K562 (cell line): ENCODE measurements around the gene ZDHHC15. TPM values are rescaled to one million over a fixed set of nuclear protein-coding genes. Genes with fewer than 3 reads are reported as not detected.

Experiments used
- ATAC-seq: fragments of 200-7000 bp; cut with Tn5 transposase; 3 replicates; pipeline ENCODE4 v1.9.1; 2020; ENCODE audit warnings: moderate library complexity
- BruUV-seq: library from RNA; stranded (reverse); fragments of 400-500 nt; replicated peaks from 2 replicates; lab custom pipeline; 2021; lab: Mats Ljungman, UMichigan
- CTCF ChIA-PET: fragments of 300-600 bp; formaldehyde crosslinking; extraction: SDS; loops from one replicate; lab custom pipeline; 2021; ENCODE audit warnings: low intra/inter-chr PET ratio; lab: Yijun Ruan, JAX
- POLR2A ChIA-PET: fragments of 300-600, 350-650 bp; sonication (Branson Sonifier 250); formaldehyde crosslinking; extraction: SDS; loops from one replicate; lab custom pipeline; 2021; ENCODE audit warnings: antibody characterized with exemption, inconsistent platforms; lab: Yijun Ruan, JAX
- DNase-seq, 4 experiments: peaks; one replicate each; pipeline versions ENCODE4 v3.0.0 to v3.0.0-alpha.2; 2011 to 2018; ENCODE audit warnings: low spot score in 3 of 4, mixed read lengths in 3 of 4; ENCODE audit errors: extremely low read depth in 1 of 4
- FAIRE-seq: peaks from 2 replicates; lab custom pipeline; 2011; peaks lifted over from hg19 to GRCh38; lab: Jason Lieb, UNC
- H2AFZ ChIP-seq: 2 replicates; pipeline ENCODE4 v1.6.0; 2011; ENCODE audit warnings: low read depth, low read length, control low read depth, inconsistent platforms
- H3K27ac ChIP-seq: fragments of 200-600 bp; 3 replicates; pipeline ENCODE4 v1.8.0; 2011; ENCODE audit warnings: low read depth, mild to moderate bottlenecking, control low read depth, inconsistent platforms, low read length, moderate library complexity, mixed read lengths; ENCODE audit errors: extremely low read depth
- H3K27me3 ChIP-seq, 2 experiments: fragments of 300-600 bp in 1 of 2; 2 replicates in 1 of 2; 3 replicates in 1 of 2; pipeline versions ENCODE4 v1.6.0 to v1.8.0; 2011; ENCODE audit warnings: inconsistent platforms in 2 of 2, low read length in 2 of 2, mild to moderate bottlenecking in 1 of 2, mixed read lengths in 1 of 2, moderate library complexity in 1 of 2; ENCODE audit not compliant: control insufficient read depth in 2 of 2, insufficient read depth in 2 of 2
- H3K36me3 ChIP-seq: fragments of 300-600 bp; 3 replicates; pipeline ENCODE4 v1.8.0; 2011; ENCODE audit warnings: mild to moderate bottlenecking, low read length, inconsistent platforms; ENCODE audit not compliant: control insufficient read depth, insufficient read depth
- H3K4me1 ChIP-seq, 2 experiments: fragments of 200-600 bp in 1 of 2; replicated peaks in 1 of 2; 2 replicates in 1 of 2; 3 replicates in 1 of 2; pipeline versions ENCODE4 v1.5.1 to v1.8.0; 2011; ENCODE audit warnings: inconsistent platforms in 2 of 2, low read length in 2 of 2, mild to moderate bottlenecking in 1 of 2, mixed read lengths in 1 of 2, moderate library complexity in 1 of 2; ENCODE audit not compliant: control insufficient read depth in 2 of 2, insufficient read depth in 2 of 2
- H3K4me2 ChIP-seq: 2 replicates; pipeline ENCODE4 v1.6.1; 2011; ENCODE audit warnings: low read length, control low read depth, inconsistent platforms, mixed read lengths; ENCODE audit not compliant: insufficient read depth
- H3K4me3 ChIP-seq: fragments of 200-600 bp; sonication (generic), shearing (Covaris generic); 2 replicates; pipeline ENCODE4 v1.5.1; 2016; ENCODE audit warnings: control low read depth, inconsistent platforms
- H3K79me2 ChIP-seq: fragments of 200-600 bp; 3 replicates; pipeline ENCODE4 v1.8.0; 2011; ENCODE audit warnings: low read length, inconsistent platforms; ENCODE audit not compliant: control insufficient read depth, insufficient read depth
- H3K9ac ChIP-seq, 2 experiments: 2 replicates each; pipeline versions ENCODE4 v1.6.0 to v1.6.1; 2011; ENCODE audit warnings: low read depth in 2 of 2, low read length in 2 of 2, control low read depth in 1 of 2, inconsistent platforms in 1 of 2, mild to moderate bottlenecking in 1 of 2, mixed read lengths in 1 of 2; ENCODE audit not compliant: insufficient read depth in 1 of 2
- H3K9me1 ChIP-seq: one replicate; pipeline ENCODE4 v1.6.0; 2011; ENCODE audit warnings: inconsistent platforms, mild to moderate bottlenecking, low read length, moderate library complexity; ENCODE audit not compliant: control insufficient read depth, insufficient read depth
- H3K9me3 ChIP-seq: replicated peaks from 2 replicates; pipeline ENCODE4 v1.5.1; 2011; ENCODE audit warnings: low read depth, low read length, inconsistent platforms; ENCODE audit not compliant: control insufficient read depth, insufficient read depth
- H4K20me1 ChIP-seq: replicated peaks from 2 replicates; pipeline ENCODE4 v1.6.1; 2011; ENCODE audit warnings: low read length, inconsistent platforms, mixed read lengths; ENCODE audit not compliant: control insufficient read depth, insufficient read depth
- ERF ChIP-seq: fragments of 450-650 bp; formaldehyde crosslinking; IDR thresholded peaks from 2 replicates; pipeline ENCODE4 v1.4.0; 2020; ENCODE audit warnings: mild to moderate bottlenecking, mixed read lengths
- SUPT5H ChIP-seq: fragments of 450-650 bp; IDR thresholded peaks from 2 replicates; pipeline ENCODE4 v1.6.1; 2016
- ZFPM2 ChIP-seq: fragments of 250-450 bp; sonication (Bioruptor Pico); IDR thresholded peaks from 2 replicates; pipeline ENCODE4 v1.5.1; 2022; ENCODE audit warnings: mild to moderate bottlenecking
- ZNF124 ChIP-seq: sonication (generic); formaldehyde crosslinking; IDR thresholded peaks from 2 replicates; pipeline ENCODE4 v1.8.1; 2022; ENCODE audit warnings: missing genetic modification reagents
- ZNF766 ChIP-seq: fragments of 200-800 bp; sonication (Bioruptor generic); conservative IDR thresholded peaks from 2 replicates; pipeline ENCODE4 v1.6.1; 2016; ENCODE audit warnings: missing genetic modification characterization, missing compliant biosample characterization
- WGBS: fragments of 100-300 bp; shearing (Covaris generic); methylation state at CpG from one replicate; pipeline ENCODE4 v1.1.6; 2016; ENCODE audit warnings: low coverage, mixed read lengths; ENCODE audit not compliant: insufficient coverage; ENCODE audit errors: missing lambda C conversion rate; 5-methylcytosine and 5-hydroxymethylcytosine counted together
- in situ Hi-C: fragments of 300-500 bp; cut with MboI; formaldehyde crosslinking; loops from 4 replicates; pipeline ENCODE4 v1.15.0; 2018; ENCODE audit warnings: inconsistent platforms, mixed read lengths
- intact Hi-C: fragments of 100-400 bp; cut with micrococcal nuclease; formaldehyde crosslinking; loops from 2 replicates; pipeline ENCODE4 v1.14.2; 2022
- polyA plus RNA-seq, 8 experiments: library from polyadenylated mRNA; depleted of rRNA in 4 of 8; stranded (reverse) in 5 of 8; unstranded in 3 of 8; fragments of >200 nt; fragmentation: Nextera tagmentation in 2 of 8; fragmentation: Illumina TruSeq in 1 of 8; extraction: Ambion mirVana in 2 of 8; extraction: Trizol in 1 of 8; gene quantifications; 2 replicates each; pipeline versions ENCODE4 v1.2.1 to v1.2.3, GENCODE V29; 2011 to 2014; ENCODE audit warnings: inconsistent platforms in 1 of 8, missing spikeins in 1 of 8
- total RNA-seq, 7 experiments: library from RNA; depleted of rRNA in 6 of 7; stranded (reverse); fragments of >200 nt in 6 of 7; fragmentation: Illumina TruSeq in 2 of 7; extraction: Trizol in 2 of 7; gene quantifications; 2 replicates each; pipeline versions ENCODE4 v1.2.1 to v1.2.3, GENCODE V29; 2011 to 2021; ENCODE audit warnings: low replicate concordance in 1 of 7
- TF ChIP-seq, protein P1 (sequence below): fragments of 450-650 bp; IDR thresholded peaks from 2 replicates; pipeline ENCODE4 v1.6.1; 2016; ENCODE audit warnings: borderline replicate concordance
- TF ChIP-seq, protein P2 (sequence below): fragments of 250-450 bp; sonication (Bioruptor Pico); IDR thresholded peaks from 2 replicates; pipeline ENCODE4 v1.5.0; 2022; ENCODE audit warnings: mild to moderate bottlenecking
- TF ChIP-seq, protein P3 (sequence below): fragments of 250-450 bp; sonication (Bioruptor Pico); IDR thresholded peaks from 2 replicates; pipeline ENCODE4 v1.4.0; 2020; ENCODE audit warnings: mild to moderate bottlenecking, moderate library complexity, borderline replicate concordance
- TF ChIP-seq, protein P4 (sequence below): fragments of 250-450 bp; sonication (Bioruptor Pico); IDR thresholded peaks from 2 replicates; pipeline ENCODE4 v1.4.0; 2020
- TF ChIP-seq, protein P5 (sequence below): fragments of 450-650 bp; formaldehyde crosslinking; IDR thresholded peaks from 2 replicates; pipeline ENCODE4 v1.4.0; 2020; ENCODE audit warnings: mild to moderate bottlenecking, mixed read lengths

ZDHHC15 gene
- total and polyA plus RNA-seq, 9 of the 15 experiments (the other 6 are each of a cell fraction or from before 2014, with no cell fraction given) = 0.01 to 0.07 (median 0.04) TPM; not detected in 4

DNA sequence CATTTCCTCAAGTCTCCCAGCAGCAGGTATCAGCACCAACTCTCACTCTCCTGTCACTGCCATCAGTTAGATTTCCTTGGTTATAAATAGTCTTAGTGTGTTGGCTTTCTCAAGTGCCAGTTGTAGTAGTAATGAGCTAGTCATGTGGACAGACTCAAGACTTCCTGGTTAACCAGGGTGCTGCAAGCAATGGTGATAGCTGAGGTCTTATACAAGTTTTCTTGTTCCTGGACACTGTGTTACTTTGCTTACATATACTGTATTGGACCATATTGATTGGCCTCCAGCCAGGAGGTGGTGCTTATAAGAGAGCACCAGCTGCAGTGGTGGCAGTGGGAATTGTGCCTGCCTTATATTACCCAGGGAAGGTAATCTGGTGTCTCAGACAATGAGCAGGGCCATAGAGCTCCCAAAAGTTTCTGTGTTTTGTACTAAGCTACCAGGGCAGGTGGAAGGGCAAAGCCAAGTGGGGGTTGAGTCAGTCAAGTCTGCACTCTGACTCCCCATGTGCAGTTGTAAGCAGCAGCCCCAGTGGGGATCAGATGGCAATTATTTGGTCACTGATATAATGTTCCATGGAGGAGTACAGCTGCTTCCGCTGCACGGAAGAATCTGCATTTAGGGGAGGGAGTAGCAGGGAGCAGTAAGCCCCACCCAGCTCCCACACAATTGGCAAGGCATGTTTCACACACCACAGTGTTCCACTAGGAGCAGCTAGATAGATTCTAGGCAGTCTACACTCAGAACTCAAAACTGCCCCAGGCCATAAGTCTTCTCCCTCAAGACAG is 24.1 kb upstream of the ZDHHC15 start:
- WGBS = 0% methylated on average over 2 of the region's 2 CpGs

More for the DNA sequence above, 24.1 kb upstream of the ZDHHC15 start:
- Histone ChIP-seq H3K27me3 (no peaks in the 10 kb centered on the region), H2AFZ (no peak overlapping the region), H3K27ac (no peak overlapping the region), H3K36me3 (no peaks in the 10 kb centered on the region), H3K4me3 (no peak overlapping the region), H3K9me3 (no peaks in the 10 kb centered on the region), H3K79me2 (no peaks in the 10 kb centered on the region), H4K20me1 (no peaks in the 10 kb centered on the region), H3K9me1 (no peaks in the 10 kb centered on the region), H3K4me1 (no peaks in the 10 kb centered on the region), H3K4me2 (no peak overlapping the region), H3K9ac (no peak overlapping the region)
- no peak for FAIRE-seq
- in situ Hi-C loops (no loop called here), intact Hi-C loops (no loop called here)
- ChIA-PET POLR2A (no interaction called here), CTCF (no interaction called here)
- no peak for ATAC-seq
- BruUV-seq = no TSS peak
- TF ChIP-seq SUPT5H = no peak
- TF ChIP-seq ZFPM2 (CRISPR knock-in tag) = no peak
- TF ChIP-seq, protein P1, sequence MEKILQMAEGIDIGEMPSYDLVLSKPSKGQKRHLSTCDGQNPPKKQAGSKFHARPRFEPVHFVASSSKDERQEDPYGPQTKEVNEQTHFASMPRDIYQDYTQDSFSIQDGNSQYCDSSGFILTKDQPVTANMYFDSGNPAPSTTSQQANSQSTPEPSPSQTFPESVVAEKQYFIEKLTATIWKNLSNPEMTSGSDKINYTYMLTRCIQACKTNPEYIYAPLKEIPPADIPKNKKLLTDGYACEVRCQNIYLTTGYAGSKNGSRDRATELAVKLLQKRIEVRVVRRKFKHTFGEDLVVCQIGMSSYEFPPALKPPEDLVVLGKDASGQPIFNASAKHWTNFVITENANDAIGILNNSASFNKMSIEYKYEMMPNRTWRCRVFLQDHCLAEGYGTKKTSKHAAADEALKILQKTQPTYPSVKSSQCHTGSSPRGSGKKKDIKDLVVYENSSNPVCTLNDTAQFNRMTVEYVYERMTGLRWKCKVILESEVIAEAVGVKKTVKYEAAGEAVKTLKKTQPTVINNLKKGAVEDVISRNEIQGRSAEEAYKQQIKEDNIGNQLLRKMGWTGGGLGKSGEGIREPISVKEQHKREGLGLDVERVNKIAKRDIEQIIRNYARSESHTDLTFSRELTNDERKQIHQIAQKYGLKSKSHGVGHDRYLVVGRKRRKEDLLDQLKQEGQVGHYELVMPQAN = no peak
- TF ChIP-seq, protein P2, sequence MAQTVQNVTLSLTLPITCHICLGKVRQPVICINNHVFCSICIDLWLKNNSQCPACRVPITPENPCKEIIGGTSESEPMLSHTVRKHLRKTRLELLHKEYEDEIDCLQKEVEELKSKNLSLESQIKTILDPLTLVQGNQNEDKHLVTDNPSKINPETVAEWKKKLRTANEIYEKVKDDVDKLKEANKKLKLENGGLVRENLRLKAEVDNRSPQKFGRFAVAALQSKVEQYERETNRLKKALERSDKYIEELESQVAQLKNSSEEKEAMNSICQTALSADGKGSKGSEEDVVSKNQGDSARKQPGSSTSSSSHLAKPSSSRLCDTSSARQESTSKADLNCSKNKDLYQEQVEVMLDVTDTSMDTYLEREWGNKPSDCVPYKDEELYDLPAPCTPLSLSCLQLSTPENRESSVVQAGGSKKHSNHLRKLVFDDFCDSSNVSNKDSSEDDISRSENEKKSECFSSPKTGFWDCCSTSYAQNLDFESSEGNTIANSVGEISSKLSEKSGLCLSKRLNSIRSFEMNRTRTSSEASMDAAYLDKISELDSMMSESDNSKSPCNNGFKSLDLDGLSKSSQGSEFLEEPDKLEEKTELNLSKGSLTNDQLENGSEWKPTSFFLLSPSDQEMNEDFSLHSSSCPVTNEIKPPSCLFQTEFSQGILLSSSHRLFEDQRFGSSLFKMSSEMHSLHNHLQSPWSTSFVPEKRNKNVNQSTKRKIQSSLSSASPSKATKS (CRISPR knock-in tag) = no peak
- TF ChIP-seq, protein P3, sequence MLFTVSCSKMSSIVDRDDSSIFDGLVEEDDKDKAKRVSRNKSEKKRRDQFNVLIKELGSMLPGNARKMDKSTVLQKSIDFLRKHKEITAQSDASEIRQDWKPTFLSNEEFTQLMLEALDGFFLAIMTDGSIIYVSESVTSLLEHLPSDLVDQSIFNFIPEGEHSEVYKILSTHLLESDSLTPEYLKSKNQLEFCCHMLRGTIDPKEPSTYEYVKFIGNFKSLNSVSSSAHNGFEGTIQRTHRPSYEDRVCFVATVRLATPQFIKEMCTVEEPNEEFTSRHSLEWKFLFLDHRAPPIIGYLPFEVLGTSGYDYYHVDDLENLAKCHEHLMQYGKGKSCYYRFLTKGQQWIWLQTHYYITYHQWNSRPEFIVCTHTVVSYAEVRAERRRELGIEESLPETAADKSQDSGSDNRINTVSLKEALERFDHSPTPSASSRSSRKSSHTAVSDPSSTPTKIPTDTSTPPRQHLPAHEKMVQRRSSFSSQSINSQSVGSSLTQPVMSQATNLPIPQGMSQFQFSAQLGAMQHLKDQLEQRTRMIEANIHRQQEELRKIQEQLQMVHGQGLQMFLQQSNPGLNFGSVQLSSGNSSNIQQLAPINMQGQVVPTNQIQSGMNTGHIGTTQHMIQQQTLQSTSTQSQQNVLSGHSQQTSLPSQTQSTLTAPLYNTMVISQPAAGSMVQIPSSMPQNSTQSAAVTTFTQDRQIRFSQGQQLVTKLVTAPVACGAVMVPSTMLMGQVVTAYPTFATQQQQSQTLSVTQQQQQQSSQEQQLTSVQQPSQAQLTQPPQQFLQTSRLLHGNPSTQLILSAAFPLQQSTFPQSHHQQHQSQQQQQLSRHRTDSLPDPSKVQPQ = no peak
- TF ChIP-seq, protein P4, sequence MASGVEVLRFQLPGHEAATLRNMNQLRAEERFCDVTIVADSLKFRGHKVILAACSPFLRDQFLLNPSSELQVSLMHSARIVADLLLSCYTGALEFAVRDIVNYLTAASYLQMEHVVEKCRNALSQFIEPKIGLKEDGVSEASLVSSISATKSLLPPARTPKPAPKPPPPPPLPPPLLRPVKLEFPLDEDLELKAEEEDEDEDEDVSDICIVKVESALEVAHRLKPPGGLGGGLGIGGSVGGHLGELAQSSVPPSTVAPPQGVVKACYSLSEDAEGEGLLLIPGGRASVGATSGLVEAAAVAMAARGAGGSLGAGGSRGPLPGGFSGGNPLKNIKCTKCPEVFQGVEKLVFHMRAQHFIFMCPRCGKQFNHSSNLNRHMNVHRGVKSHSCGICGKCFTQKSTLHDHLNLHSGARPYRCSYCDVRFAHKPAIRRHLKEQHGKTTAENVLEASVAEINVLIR (CRISPR knock-in tag) = no peak
- TF ChIP-seq ZNF124 (CRISPR knock-in tag) = no peak
- TF ChIP-seq, protein P5, sequence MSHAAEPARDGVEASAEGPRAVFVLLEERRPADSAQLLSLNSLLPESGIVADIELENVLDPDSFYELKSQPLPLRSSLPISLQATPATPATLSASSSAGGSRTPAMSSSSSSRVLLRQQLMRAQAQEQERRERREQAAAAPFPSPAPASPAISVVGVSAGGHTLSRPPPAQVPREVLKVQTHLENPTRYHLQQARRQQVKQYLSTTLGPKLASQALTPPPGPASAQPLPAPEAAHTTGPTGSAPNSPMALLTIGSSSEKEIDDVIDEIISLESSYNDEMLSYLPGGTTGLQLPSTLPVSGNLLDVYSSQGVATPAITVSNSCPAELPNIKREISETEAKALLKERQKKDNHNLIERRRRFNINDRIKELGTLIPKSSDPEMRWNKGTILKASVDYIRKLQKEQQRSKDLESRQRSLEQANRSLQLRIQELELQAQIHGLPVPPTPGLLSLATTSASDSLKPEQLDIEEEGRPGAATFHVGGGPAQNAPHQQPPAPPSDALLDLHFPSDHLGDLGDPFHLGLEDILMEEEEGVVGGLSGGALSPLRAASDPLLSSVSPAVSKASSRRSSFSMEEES (CRISPR knock-in tag) = no peak
- no peak for TF ChIP-seq ERF (CRISPR knock-in tag)
- no peak for TF ChIP-seq ZNF766 (CRISPR knock-in tag)
- DNase-seq = no peak
